ENCODE data around the gene ZMYND8.

Gene ZMYND8

GRCh38 chr20:47306095-47306494 is 50.4 kb downstream of the ZMYND8 start:
- TF ChIP-seq, protein P1, sequence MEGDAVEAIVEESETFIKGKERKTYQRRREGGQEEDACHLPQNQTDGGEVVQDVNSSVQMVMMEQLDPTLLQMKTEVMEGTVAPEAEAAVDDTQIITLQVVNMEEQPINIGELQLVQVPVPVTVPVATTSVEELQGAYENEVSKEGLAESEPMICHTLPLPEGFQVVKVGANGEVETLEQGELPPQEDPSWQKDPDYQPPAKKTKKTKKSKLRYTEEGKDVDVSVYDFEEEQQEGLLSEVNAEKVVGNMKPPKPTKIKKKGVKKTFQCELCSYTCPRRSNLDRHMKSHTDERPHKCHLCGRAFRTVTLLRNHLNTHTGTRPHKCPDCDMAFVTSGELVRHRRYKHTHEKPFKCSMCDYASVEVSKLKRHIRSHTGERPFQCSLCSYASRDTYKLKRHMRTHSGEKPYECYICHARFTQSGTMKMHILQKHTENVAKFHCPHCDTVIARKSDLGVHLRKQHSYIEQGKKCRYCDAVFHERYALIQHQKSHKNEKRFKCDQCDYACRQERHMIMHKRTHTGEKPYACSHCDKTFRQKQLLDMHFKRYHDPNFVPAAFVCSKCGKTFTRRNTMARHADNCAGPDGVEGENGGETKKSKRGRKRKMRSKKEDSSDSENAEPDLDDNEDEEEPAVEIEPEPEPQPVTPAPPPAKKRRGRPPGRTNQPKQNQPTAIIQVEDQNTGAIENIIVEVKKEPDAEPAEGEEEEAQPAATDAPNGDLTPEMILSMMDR (IDR thresholded peaks at IDR 0.05; ENCODE audit: insufficient read depth, low read depth, low read length, missing control alignments): no peak
- DNase-seq (ENCODE audit: low read depth): no peak

GRCh38 chr20:47305667-47306066 is 50.8 kb downstream of the ZMYND8 start:
- H3K4me3 ChIP-seq (ENCODE audit: low read depth, low read length): no peak overlapping the region
- TF ChIP-seq, protein P1 (IDR thresholded peaks at IDR 0.05; ENCODE audit: insufficient read depth, low read depth, low read length, missing control alignments): no peak
- DNase-seq (ENCODE audit: low read depth): no peak

More at GRCh38 chr20:47306095-47306494, 50.4 kb downstream of the ZMYND8 start:
- no peak overlapping the region for H3K4me3 ChIP-seq (ENCODE audit: low read depth, low read length)

DNA sequence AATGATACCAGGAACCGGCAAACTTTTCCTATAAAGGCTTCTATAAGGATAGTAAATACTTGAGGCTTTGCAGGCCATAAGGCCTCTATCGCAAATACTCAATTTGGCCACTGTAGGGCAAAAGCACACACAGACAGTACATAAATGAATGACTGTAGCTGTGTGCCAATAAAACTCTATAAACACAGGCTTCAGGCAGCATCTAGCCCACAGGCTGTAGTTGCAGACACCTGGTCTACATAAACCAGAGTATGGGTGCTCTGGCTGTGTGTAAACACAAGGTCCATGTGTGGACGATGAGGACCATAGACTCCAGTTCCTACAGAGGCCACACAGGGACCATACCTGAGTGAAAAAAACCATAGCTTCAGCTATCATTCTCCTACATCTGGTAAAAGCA is 52.2 kb downstream of the ZMYND8 start:
- no peak overlapping the region for H3K4me3 ChIP-seq (ENCODE audit: low read depth, low read length)
- TF ChIP-seq, protein P1 (IDR thresholded peaks at IDR 0.05; ENCODE audit: insufficient read depth, low read depth, low read length, missing control alignments): no peak
- DNase-seq (ENCODE audit: low read depth): no peak

GRCh38 chr20:47303736-47304135 is 52.8 kb downstream of the ZMYND8 start:
- H3K4me3 ChIP-seq (ENCODE audit: low read depth, low read length): no peak overlapping the region
- TF ChIP-seq, protein P1 (IDR thresholded peaks at IDR 0.05; ENCODE audit: insufficient read depth, low read depth, low read length, missing control alignments): no peak
- DNase-seq (ENCODE audit: low read depth): no peak

GRCh38 chr20:47300071-47300470 is 56.4 kb downstream of the ZMYND8 start:
- DNase-seq (ENCODE audit: low read depth): no peak
- TF ChIP-seq, protein P1 (IDR thresholded peaks at IDR 0.05; ENCODE audit: insufficient read depth, low read depth, low read length, missing control alignments): no peak
- no peak overlapping the region for H3K4me3 ChIP-seq (ENCODE audit: low read depth, low read length)

DNA sequence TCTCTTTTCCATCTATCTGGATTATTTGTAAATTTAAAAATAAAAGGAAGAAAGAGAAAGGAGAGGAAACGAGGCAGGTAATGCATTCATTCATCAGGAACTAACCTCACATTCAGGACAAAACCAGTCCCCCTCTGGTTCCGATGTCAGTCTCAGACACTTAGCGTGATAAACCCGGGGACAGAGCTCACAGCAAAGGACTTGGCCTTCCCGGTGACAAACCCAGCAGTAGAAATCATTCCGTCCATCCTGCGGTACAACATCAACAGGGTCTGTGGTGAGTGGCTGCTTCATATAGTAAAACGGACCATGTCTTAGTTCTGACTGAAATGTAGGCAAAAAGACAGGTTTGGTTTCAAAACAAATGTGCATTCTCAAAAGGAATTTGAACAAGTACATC is 57.9 kb downstream of the ZMYND8 start:
- DNase-seq (ENCODE audit: low read depth): no peak
- H3K4me3 ChIP-seq (ENCODE audit: low read depth, low read length): no peak overlapping the region
- TF ChIP-seq, protein P1 (IDR thresholded peaks at IDR 0.05; ENCODE audit: insufficient read depth, low read depth, low read length, missing control alignments): no peak

DNA sequence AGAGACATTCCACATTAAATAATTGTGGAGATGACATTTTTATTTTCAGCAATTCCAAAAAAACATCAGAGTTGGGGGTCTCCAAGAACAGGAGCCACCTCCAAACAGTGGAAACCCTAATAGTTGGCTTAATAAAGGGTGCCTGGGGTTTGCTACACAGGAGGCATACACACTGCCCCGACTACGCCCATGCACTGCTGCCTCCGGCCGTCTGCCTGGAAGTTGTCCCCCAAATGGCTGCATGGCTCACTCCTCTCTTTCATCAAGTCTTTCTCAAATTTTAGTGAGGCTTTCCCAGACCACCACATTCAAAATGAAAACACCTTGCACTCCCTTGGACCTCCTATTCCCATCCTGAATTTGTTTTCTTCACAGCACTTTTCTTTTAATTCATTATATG is 58.8 kb downstream of the ZMYND8 start:
- no peak for DNase-seq (ENCODE audit: low read depth)
- H3K4me3 ChIP-seq (ENCODE audit: low read depth, low read length): no peak overlapping the region
- TF ChIP-seq, protein P1 (IDR thresholded peaks at IDR 0.05; ENCODE audit: insufficient read depth, low read depth, low read length, missing control alignments): no peak
